GM12892 (cell line): ENCODE results near the gene DNASE1L3.

Experiments used
- POLR2A ChIP-seq: IDR thresholded peaks from 2 replicates; pipeline ENCODE4 v1.6.1; 2011; ENCODE audit warnings: low read depth, low read length, control low read depth
- TAF1 ChIP-seq: IDR thresholded peaks from 2 replicates; pipeline ENCODE4 v1.6.1; 2011; ENCODE audit warnings: low read depth, mild to moderate bottlenecking, control low read depth, low read length, borderline replicate concordance

DNA sequence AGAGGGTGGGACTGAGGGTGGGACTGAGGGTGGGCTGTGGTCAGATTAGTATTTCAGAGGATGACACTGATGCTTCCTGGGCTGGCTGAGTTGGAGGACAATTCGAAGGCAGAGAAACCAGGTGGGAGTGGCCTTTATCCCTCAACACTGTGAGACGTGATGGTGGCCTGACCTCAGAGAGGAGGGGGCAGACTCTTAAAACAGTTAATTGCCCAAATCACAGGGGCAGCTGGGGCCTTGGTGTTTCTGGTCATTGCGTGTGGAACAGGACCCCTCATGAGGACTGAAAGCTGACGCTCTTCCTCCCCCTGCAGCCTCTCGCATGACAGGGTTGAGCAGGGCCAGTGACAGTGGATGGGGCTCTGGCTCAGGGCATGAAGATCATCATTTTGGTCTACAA, 18.7 kb downstream of the DNASE1L3 start:
- TF ChIP-seq TAF1 (no peak), POLR2A (no peak)
